ENCODE measurements around the gene CMSS1.

GRCh38 chr3:99774467-99774866, 43.2 kb upstream of the CMSS1 start:
- TF ChIP-seq CTCF (IDR thresholded peaks at IDR 0.05) (no peak), POLR2A (IDR thresholded peaks at IDR 0.05) (no peak)
